ENCODE measurements around the gene HMGCS2.
"Not testable (repeated sequence)": the region's sequence is repeated elsewhere in the genome, so short reads cannot be mapped to it uniquely, and the experiment has no call there.

HMGCS2 gene

GRCh38 chr1:119725626-119726025 is 43.1 kb downstream of the HMGCS2 start:
- DNase-seq: no peak

GRCh38 chr1:119724611-119725218 is 44.0 kb downstream of the HMGCS2 start:
- no peak for DNase-seq

DNA sequence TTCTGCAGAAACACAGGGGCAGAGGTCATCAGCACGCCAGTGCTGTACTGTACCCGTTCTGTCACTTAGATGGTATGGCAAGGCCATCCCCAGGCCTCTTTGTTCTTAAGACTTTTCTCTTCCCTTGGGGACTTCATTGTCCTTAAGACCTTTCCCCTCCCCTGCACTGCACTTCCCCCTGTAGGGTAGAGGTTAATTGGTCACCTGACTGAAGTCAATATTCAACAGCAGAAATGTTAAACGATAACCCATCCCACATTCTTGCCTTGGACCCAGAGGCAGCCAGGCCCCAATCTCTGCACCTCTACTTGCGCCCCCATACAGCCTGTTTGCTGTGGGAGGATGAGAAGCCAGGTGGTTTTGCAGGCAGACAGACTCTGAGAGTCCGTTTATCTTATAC is 46.8 kb downstream of the HMGCS2 start:
- no peak for DNase-seq

- DNase-seq: no peak
These were observed 47.8 kb downstream of the HMGCS2 start for GRCh38 chr1:119720866-119721440.

GRCh38 chr1:119718972-119719371 is 49.7 kb downstream of the HMGCS2 start:
- no peak for DNase-seq

- no peak for DNase-seq
These were observed 50.3 kb downstream of the HMGCS2 start for GRCh38 chr1:119718409-119718808.

DNA sequence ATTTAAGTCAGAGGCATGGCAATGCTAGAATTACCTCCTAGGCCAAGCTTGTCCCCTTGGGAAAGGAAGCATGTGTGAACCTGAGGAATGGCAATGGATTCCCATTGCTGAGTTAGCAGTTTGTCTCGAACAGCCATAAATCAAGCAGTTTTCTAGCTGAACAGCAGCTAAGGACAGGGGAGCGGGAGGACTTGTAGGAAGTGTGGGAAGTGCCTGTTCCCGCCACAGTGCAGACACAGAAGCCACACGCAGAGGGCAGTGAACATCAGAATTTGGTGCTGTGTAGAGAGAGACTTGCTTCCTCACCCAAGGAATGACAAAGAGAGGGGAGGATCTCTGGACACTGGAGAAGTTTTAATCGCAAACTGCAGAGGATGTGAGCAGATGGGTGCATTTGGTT is 53.2 kb downstream of the HMGCS2 start:
- DNase-seq: no peak

DNA sequence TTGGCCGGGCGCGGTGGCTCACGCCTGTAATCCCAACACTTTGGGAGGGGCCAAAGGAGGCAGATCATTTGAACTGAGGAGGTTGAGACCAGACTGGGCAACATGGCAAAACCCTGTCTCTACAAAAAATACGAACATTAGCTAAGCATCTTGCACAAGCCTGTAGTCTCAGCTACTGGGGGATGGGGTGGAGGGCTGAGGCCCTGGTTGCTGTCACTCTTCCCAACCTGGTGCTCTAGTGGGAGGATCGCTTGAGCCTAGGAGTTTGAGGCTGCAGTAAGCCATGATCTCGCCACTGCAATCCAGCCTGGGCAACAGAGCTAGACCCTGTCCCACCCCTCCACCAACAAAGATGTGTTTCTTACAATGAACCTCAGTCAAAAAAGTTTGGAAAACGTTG is 54.1 kb downstream of the HMGCS2 start:
- DNase-seq: no peak

- DNase-seq: no peak
These were observed 54.8 kb downstream of the HMGCS2 start for GRCh38 chr1:119713749-119714456.

DNA sequence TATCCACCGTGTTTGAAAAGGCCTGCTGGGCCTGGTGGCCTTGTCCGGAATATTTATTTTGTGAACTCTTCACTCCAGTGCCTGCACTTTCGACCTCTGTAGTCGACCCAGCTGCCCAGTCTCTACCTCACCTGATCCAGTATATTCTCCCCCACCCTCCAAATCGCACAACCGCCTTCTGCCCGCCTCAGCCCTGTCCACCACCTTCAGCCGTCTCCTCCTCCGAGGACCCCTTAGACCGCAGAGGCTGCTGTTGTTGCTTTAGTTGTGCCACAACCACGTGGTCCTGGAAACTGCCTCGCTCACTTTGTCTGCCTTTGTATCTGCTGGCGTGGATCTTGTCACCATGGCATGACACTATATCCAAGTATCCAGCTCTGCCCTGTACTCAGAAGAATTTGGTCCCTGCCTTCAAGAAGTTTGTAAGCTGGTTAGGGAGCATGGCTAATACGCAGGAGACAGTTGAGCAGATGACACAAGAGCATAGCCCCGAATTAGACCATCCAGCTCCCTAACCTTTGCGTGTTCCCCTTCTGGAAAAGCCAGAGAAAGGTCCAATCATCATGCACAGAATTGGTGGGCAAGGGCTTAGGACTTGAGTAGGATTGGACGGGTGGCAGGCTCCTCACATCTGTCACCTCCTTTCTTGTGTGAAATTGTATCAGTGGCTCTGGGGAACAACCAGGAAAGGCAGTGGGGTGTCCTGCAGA is 55.5 kb downstream of the HMGCS2 start:
- no peak for DNase-seq

DNA sequence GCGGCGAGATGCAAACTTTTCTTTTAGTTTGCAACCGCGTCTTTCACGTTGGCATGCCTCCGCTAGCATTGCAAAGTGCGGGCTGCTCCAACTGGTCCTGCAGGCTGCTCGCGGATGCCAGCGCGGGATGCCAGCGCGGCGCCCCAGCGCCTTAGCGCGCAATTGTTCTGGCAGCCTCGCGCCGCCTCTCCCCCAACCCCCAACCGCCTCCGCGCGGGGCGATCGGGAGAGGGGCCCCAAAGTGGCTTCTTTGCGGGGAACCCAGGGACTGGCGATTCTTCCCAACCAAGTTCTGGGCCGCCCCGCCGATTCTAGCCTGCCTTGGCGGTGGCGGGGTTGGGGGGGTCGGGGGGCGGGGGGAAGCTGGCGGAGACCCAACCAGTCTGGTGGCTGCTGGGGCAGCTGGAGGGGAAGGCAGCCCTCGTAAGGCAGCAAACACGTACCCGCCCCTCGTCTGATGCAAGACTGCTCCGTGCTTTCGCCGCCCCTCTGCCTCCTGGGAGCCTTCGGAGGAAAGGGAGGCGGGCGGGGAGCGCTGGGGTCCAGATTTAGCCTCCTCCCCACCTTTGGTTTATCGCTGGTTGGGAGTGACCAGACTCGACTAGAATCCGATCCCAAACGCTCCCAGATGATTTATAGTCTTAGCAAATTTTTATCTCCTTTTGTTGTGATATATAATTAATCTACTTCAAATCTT is 56.2 kb downstream of the HMGCS2 start:
- peak; percentile 65 for DNase-seq

DNA sequence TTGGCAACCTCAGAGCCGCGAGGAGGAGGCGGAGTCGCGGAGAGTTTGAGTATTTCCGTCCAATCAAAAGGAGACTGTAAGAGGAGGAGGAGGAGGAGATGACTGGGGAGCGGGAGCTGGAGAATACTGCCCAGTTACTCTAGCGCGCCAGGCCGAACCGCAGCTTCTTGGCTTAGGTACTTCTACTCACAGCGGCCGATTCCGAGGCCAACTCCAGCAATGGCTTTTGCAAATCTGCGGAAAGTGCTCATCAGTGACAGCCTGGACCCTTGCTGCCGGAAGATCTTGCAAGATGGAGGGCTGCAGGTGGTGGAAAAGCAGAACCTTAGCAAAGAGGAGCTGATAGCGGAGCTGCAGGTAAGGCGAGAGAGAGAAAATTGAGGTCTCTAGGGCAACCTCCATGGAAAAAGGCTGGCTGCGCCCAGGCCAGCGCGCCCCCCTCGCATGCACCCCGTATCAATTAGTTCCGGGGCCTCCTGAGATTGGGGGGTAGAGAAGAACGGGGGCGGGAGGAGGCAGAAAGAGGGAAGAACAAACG is 56.8 kb downstream of the HMGCS2 start, which contains the start of gene PHGDH:
TSS of gene PHGDH (plus strand) at position 131 of the 538 bp plus-strand sequence. CDS start at position 220, 89 bp downstream.
- peak; percentile 85 for DNase-seq

- DNase-seq: not testable (repeated sequence)
These were observed 57.3 kb downstream of the HMGCS2 start for GRCh38 chr1:119711356-119711803.

- not testable (repeated sequence) for DNase-seq
These were observed 62.1 kb downstream of the HMGCS2 start for GRCh38 chr1:119706599-119706998.

DNA sequence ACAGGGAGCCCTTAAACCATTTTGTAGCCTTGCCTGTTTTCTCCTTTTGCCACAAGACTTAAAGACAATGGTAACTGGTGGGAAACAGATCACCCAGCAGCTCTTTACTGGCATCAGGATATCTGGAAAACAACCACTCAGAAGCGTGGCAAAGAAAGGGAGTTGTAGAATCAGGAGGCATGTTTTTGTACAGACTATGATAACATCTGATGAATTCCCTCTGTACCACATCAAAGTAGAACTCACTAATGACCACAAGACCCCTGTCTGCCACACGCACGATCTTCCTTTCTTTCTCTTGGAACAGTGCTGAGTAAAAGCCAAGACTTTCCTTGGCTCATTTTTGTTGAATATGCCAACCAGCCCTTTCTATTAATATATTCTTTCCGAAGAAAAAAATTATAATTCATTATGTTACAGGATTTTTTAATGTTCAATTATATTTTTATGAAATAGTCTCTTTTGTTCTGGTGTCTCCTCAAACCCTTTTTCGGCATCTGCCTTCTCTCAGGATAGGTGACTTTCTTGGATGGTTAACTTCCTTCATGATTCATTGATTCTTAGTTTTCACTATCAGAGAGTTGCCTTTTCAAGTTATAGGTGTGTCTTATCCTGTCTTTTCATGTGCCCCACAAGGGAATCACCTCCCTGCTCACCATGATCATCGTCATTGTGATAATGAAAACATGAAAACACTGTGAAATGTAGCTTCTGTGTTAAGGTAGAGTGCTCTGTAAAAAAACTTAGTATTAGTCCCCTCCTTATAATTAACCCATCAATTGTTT is 64.8 kb downstream of the HMGCS2 start:
- DNase-seq: no peak

DNA sequence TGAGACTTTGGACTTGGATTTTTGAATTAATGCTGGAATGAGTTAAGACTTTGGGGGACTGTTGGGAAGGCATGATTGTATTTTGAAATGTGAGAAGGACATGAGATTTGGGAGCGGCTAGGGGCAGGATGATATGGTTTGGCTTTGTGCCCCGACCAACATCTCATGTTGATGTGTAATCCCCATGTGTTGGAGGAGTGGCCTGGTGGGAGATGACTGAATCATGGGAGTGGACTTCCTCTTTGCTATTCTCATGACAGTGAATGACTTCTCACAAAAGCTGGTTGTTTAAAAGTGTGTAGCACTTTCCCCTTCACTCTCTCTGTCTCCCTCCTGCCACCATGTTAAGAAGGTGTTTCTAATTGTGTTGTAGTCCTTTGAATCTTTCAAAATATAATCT is 66.3 kb downstream of the HMGCS2 start:
- DNase-seq: peak; percentile 74

- DNase-seq: no peak
These were observed 67.0 kb downstream of the HMGCS2 start for GRCh38 chr1:119701659-119702058.

DNA sequence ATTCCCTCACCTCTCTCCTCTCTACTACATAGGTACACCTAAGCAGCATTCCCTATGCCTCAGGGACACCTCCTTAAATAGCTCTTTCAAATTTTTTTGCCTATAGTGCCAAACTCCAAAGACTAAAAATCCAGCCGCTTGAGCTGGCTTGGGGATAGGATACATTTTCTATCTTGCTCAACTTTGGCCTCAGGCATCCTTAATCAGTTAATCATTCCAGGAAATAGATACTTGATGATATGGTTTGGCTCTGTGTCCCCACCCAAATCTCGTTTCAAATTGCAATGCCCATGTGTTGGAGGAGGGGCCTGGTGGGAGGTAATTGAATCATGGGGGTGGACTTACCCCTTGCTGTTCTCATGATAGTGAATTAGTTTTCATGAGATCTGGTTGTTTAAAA is 68.4 kb downstream of the HMGCS2 start:
- DNase-seq: no peak

Measured in NCI-H226 (cell line).